Measurements from ENCODE around the gene BIRC2. TPM values are rescaled to one million over a fixed set of nuclear protein-coding genes. Genes with fewer than 3 reads are reported as not detected.

The BIRC2 gene
- total and polyA plus RNA-seq, 2 experiments from 2014 or later = 60.7 to 73.7 TPM

DNA sequence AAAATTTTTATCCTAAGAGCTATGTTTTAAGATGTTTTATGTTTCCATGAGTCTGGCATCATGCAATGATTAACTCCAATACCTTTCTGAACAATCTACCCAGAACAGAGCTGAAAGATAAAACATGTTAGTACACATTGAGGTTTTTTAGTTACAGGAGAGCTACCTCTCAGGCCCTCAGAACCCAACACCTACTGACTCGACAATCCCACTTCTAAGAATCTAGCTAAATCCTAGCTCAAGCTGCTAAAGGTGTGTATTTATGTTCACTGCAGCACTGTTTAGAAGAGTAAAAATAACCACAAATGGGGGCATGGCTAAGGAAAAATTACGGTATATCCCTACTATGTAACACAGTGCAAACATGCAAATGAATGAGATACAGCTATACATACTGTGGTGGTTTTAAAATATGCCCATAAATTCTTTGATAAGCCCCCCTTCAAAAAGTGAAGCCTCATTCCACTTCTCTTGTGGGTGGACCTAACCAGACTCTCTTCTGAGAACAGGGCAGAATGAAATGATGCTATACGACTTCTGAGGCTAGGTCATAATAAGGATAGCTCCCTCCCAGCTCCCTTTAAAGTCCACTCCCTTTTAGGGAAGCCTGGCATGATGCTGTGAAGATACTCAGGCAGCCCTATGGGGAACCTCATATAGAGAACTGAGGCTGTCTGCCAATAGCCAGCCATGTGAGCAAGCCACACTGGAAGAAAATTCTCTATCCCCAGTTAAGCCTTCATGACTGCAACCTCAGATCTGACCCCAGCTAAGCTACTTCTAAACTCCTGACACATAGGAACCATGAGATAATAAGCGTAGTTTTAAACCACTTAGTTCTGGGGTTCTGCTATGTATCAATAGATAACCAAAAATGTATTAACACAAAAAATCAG lies 76.1 kb downstream of the BIRC2 start:
- no peak for DNase-seq
- H3K9me2 ChIP-seq (ENCODE audit: insufficient read depth) = no peaks in the 10 kb centered on the region
- in situ Hi-C loops (cut with MboI) = no loop called here
- H3K27me3 ChIP-seq (replicated peaks; ENCODE audit: insufficient read depth) = no peaks in the 10 kb centered on the region
- H3F3A ChIP-seq (ENCODE audit: insufficient read depth) = peaks cover 7% of the 10 kb centered on the region; the same call in 1 of the 2 replicates
- H3K27ac ChIP-seq = no peak overlapping the region
- TF ChIP-seq EZH2 (IDR thresholded peaks at IDR 0.05; ENCODE audit: insufficient read depth, poor library complexity, severe bottlenecking) = no peak
- no peak for TF ChIP-seq EZH2phosphoT487 (IDR thresholded peaks at IDR 0.05; ENCODE audit: insufficient read depth, low read depth)
- no peak overlapping the region for H3K4me2 ChIP-seq (ENCODE audit: unreplicated experiment)
- no peaks in the 10 kb centered on the region for H3K9me3 ChIP-seq (ENCODE audit: low read depth)
- no peak overlapping the region for H3K4me3 ChIP-seq
- H3K9ac ChIP-seq = no peak overlapping the region
- H3K36me3 ChIP-seq (ENCODE audit: low read depth) = no peaks in the 10 kb centered on the region; the same call in 1 of the 2 replicates
- H4K20me1 ChIP-seq (ENCODE audit: insufficient read depth) = 0 out of 2 replicates have a peak, but pooled peaks cover 4% of the 10 kb centered on the region
- H3K79me2 ChIP-seq (ENCODE audit: insufficient read depth) = peaks cover 41% of the 10 kb centered on the region
- H3K4me1 ChIP-seq (ENCODE audit: insufficient read depth) = no peaks in the 10 kb centered on the region
- WGBS, 2 experiments (ENCODE audit: low coverage in 1 of 2, low lambda C conversion rate in 2 of 2, missing lambda C conversion rate in 2 of 2) = 85 to 90% methylated on average over 4 of the region's 4 CpGs
- no peak overlapping the region for H2AFZ ChIP-seq

DNA sequence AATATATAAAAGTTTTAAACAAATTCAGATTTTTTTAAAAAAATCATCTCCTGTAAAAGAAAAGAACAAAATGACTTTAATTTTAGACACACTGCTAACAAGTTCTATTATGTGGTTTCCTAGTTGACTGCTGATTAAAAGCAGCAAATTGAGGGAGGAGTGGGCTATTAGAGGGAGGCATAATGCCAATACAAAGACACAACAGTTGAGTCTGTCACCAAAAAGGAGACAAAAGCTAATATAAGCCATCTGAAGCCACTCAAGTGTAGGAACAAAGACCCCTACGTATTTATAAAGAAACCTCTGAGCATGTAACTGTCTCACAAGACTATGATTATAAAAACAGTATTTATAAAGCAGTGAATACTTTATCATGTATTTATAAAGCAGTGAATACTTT lies 76.9 kb downstream of the BIRC2 start:
- no peak for TF ChIP-seq EZH2phosphoT487 (IDR thresholded peaks at IDR 0.05; ENCODE audit: insufficient read depth, low read depth)
- TF ChIP-seq EZH2 (IDR thresholded peaks at IDR 0.05; ENCODE audit: insufficient read depth, poor library complexity, severe bottlenecking) = no peak
- H2AFZ ChIP-seq = no peak overlapping the region
- H3F3A ChIP-seq (ENCODE audit: insufficient read depth) = peaks cover 6% of the 10 kb centered on the region; the same call in 1 of the 2 replicates
- in situ Hi-C loops (cut with MboI) = no loop called here
- no peak overlapping the region for H3K27ac ChIP-seq
- H3K36me3 ChIP-seq (ENCODE audit: low read depth) = no peaks in the 10 kb centered on the region; the same call in 1 of the 2 replicates
- no peak for DNase-seq
- no peak overlapping the region for H3K4me2 ChIP-seq (ENCODE audit: unreplicated experiment)
- H3K4me1 ChIP-seq (ENCODE audit: insufficient read depth) = no peaks in the 10 kb centered on the region
- H3K79me2 ChIP-seq (ENCODE audit: insufficient read depth) = peaks cover 41% of the 10 kb centered on the region
- no peak overlapping the region for H3K9ac ChIP-seq
- no peaks in the 10 kb centered on the region for H3K9me2 ChIP-seq (ENCODE audit: insufficient read depth)
- 0 out of 2 replicates have a peak, but pooled peaks cover 4% of the 10 kb centered on the region for H4K20me1 ChIP-seq (ENCODE audit: insufficient read depth)
- H3K27me3 ChIP-seq (replicated peaks; ENCODE audit: insufficient read depth) = no peaks in the 10 kb centered on the region
- 41 to 56% methylated on average over 1 of the region's 1 CpG for WGBS, 2 experiments (ENCODE audit: low coverage in 1 of 2, low lambda C conversion rate in 2 of 2, missing lambda C conversion rate in 2 of 2)
- H3K4me3 ChIP-seq = no peak overlapping the region
- no peaks in the 10 kb centered on the region for H3K9me3 ChIP-seq (ENCODE audit: low read depth)

DNA sequence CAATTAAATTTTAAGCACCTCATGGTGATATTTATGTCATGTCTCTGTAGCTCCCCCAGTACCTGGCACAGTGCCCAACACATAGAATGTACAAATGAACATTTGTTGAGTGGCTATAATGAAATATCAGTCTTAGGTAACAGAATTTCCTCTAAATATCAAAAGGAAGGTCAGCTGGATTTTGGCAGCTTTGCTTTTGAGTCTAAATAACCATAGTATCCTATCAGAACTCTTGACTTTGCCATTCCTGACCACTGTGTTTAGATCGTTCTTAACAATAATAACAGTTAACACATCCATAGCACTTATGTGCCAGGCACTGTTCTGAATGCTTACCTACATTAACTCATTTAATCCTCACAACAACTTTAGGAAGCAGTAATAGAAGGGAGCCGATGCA lies 79.0 kb downstream of the BIRC2 start:
- no peak for TF ChIP-seq EZH2phosphoT487 (IDR thresholded peaks at IDR 0.05; ENCODE audit: insufficient read depth, low read depth)
- TF ChIP-seq EZH2 (IDR thresholded peaks at IDR 0.05; ENCODE audit: insufficient read depth, poor library complexity, severe bottlenecking) = no peak
- in situ Hi-C loops (cut with MboI) = no loop called here
- H3K4me3 ChIP-seq = no peak overlapping the region
- no peaks in the 10 kb centered on the region for H3K27me3 ChIP-seq (replicated peaks; ENCODE audit: insufficient read depth)
- H3K9ac ChIP-seq = no peak overlapping the region
- no peak overlapping the region for H3K4me2 ChIP-seq (ENCODE audit: unreplicated experiment)
- no peak for DNase-seq
- H4K20me1 ChIP-seq (ENCODE audit: insufficient read depth) = 0 out of 2 replicates have a peak, but pooled peaks cover 4% of the 10 kb centered on the region
- no peaks in the 10 kb centered on the region for H3K9me3 ChIP-seq (ENCODE audit: low read depth)
- no peaks in the 10 kb centered on the region; the same call in 1 of the 2 replicates for H3K36me3 ChIP-seq (ENCODE audit: low read depth)
- H3K79me2 ChIP-seq (ENCODE audit: insufficient read depth) = peaks cover 54% of the 10 kb centered on the region
- no peak overlapping the region for H2AFZ ChIP-seq
- peaks cover 9% of the 10 kb centered on the region for H3K4me1 ChIP-seq (ENCODE audit: insufficient read depth)
- H3K9me2 ChIP-seq (ENCODE audit: insufficient read depth) = no peaks in the 10 kb centered on the region
- 70 to 81% methylated on average over 2 of the region's 2 CpGs for WGBS, 2 experiments (ENCODE audit: low coverage in 1 of 2, low lambda C conversion rate in 2 of 2, missing lambda C conversion rate in 2 of 2)
- H3K27ac ChIP-seq = no peak overlapping the region
- H3F3A ChIP-seq (ENCODE audit: insufficient read depth) = peaks cover 10% of the 10 kb centered on the region; the same call in 1 of the 2 replicates

DNA sequence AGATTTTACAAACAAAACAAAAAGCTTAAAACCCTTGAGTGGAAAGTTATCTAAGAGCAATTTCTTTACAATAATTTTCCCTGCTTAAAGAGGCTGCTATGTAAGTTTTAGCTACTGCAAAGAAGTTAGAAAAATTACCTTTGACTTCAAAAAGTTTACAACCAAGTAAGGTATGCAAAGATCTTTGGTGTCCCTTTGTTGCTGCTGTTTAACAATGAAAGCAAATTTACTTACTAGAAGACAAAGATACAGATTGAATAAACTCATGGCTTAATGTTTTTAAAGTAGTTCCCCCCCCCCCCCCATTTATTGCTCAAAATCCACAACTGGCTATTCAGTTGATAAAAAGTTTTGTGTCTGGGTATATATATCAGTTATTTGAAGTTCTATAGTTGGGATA lies 79.6 kb downstream of the BIRC2 start:
- H3K36me3 ChIP-seq (ENCODE audit: low read depth) = no peaks in the 10 kb centered on the region; the same call in 1 of the 2 replicates
- in situ Hi-C loops (cut with MboI) = no loop called here
- no peak overlapping the region for H2AFZ ChIP-seq
- H3F3A ChIP-seq (ENCODE audit: insufficient read depth) = peaks cover 10% of the 10 kb centered on the region; the same call in 1 of the 2 replicates
- no peak overlapping the region for H3K27ac ChIP-seq
- DNase-seq = no peak
- no peak overlapping the region for H3K4me2 ChIP-seq (ENCODE audit: unreplicated experiment)
- no peak for TF ChIP-seq EZH2 (IDR thresholded peaks at IDR 0.05; ENCODE audit: insufficient read depth, poor library complexity, severe bottlenecking)
- no peak for TF ChIP-seq EZH2phosphoT487 (IDR thresholded peaks at IDR 0.05; ENCODE audit: insufficient read depth, low read depth)
- H3K4me3 ChIP-seq = no peak overlapping the region
- H3K9me2 ChIP-seq (ENCODE audit: insufficient read depth) = no peaks in the 10 kb centered on the region; the same call in 1 of the 2 replicates
- H3K9me3 ChIP-seq (ENCODE audit: low read depth) = no peaks in the 10 kb centered on the region
- no peaks in the 10 kb centered on the region for H3K27me3 ChIP-seq (replicated peaks; ENCODE audit: insufficient read depth)
- peaks cover 9% of the 10 kb centered on the region for H3K4me1 ChIP-seq (ENCODE audit: insufficient read depth)
- 0 out of 2 replicates have a peak, but pooled peaks cover 4% of the 10 kb centered on the region for H4K20me1 ChIP-seq (ENCODE audit: insufficient read depth)
- no peak overlapping the region for H3K9ac ChIP-seq
- H3K79me2 ChIP-seq (ENCODE audit: insufficient read depth) = peaks cover 55% of the 10 kb centered on the region
